K562 (cell line): ENCODE results near the gene AP2M1. TPM values are rescaled to one million over a fixed set of nuclear protein-coding genes. Genes with fewer than 3 reads are reported as not detected.

Experiments
- ATAC-seq: fragments of 200-7000 bp; cut with Tn5 transposase; 3 replicates; pipeline ENCODE4 v1.9.1; 2020; ENCODE audit warnings: moderate library complexity
- BruUV-seq: library from RNA; stranded (reverse); fragments of 400-500 nt; replicated peaks from 2 replicates; lab custom pipeline; 2021; lab: Mats Ljungman, UMichigan
- CTCF ChIA-PET: fragments of 300-600 bp; formaldehyde crosslinking; extraction: SDS; loops from one replicate; lab custom pipeline; 2021; ENCODE audit warnings: low intra/inter-chr PET ratio; lab: Yijun Ruan, JAX
- POLR2A ChIA-PET: fragments of 300-600, 350-650 bp; sonication (Branson Sonifier 250); formaldehyde crosslinking; extraction: SDS; loops from one replicate; lab custom pipeline; 2021; ENCODE audit warnings: antibody characterized with exemption, inconsistent platforms; lab: Yijun Ruan, JAX
- DNase-seq, 4 experiments: peaks; one replicate each; pipeline versions ENCODE4 v3.0.0 to v3.0.0-alpha.2; 2011 to 2018; ENCODE audit warnings: low spot score in 3 of 4, mixed read lengths in 3 of 4; ENCODE audit errors: extremely low read depth in 1 of 4
- FAIRE-seq: peaks from 2 replicates; lab custom pipeline; 2011; peaks lifted over from hg19 to GRCh38; lab: Jason Lieb, UNC
- H2AFZ ChIP-seq: 2 replicates; pipeline ENCODE4 v1.6.0; 2011; ENCODE audit warnings: low read depth, low read length, control low read depth, inconsistent platforms
- H3K27ac ChIP-seq: fragments of 200-600 bp; 3 replicates; pipeline ENCODE4 v1.8.0; 2011; ENCODE audit warnings: low read depth, mild to moderate bottlenecking, control low read depth, inconsistent platforms, low read length, moderate library complexity, mixed read lengths; ENCODE audit errors: extremely low read depth
- H3K27me3 ChIP-seq, 2 experiments: fragments of 300-600 bp in 1 of 2; 2 replicates in 1 of 2; 3 replicates in 1 of 2; pipeline versions ENCODE4 v1.6.0 to v1.8.0; 2011; ENCODE audit warnings: inconsistent platforms in 2 of 2, low read length in 2 of 2, mild to moderate bottlenecking in 1 of 2, mixed read lengths in 1 of 2, moderate library complexity in 1 of 2; ENCODE audit not compliant: control insufficient read depth in 2 of 2, insufficient read depth in 2 of 2
- H3K36me3 ChIP-seq: fragments of 300-600 bp; 3 replicates; pipeline ENCODE4 v1.8.0; 2011; ENCODE audit warnings: mild to moderate bottlenecking, low read length, inconsistent platforms; ENCODE audit not compliant: control insufficient read depth, insufficient read depth
- H3K4me1 ChIP-seq, 2 experiments: fragments of 200-600 bp in 1 of 2; replicated peaks in 1 of 2; 2 replicates in 1 of 2; 3 replicates in 1 of 2; pipeline versions ENCODE4 v1.5.1 to v1.8.0; 2011; ENCODE audit warnings: inconsistent platforms in 2 of 2, low read length in 2 of 2, mild to moderate bottlenecking in 1 of 2, mixed read lengths in 1 of 2, moderate library complexity in 1 of 2; ENCODE audit not compliant: control insufficient read depth in 2 of 2, insufficient read depth in 2 of 2
- H3K4me2 ChIP-seq: 2 replicates; pipeline ENCODE4 v1.6.1; 2011; ENCODE audit warnings: low read length, control low read depth, inconsistent platforms, mixed read lengths; ENCODE audit not compliant: insufficient read depth
- H3K4me3 ChIP-seq: fragments of 200-600 bp; sonication (generic), shearing (Covaris generic); 2 replicates; pipeline ENCODE4 v1.5.1; 2016; ENCODE audit warnings: control low read depth, inconsistent platforms
- H3K79me2 ChIP-seq: fragments of 200-600 bp; 3 replicates; pipeline ENCODE4 v1.8.0; 2011; ENCODE audit warnings: low read length, inconsistent platforms; ENCODE audit not compliant: control insufficient read depth, insufficient read depth
- H3K9ac ChIP-seq, 2 experiments: 2 replicates each; pipeline versions ENCODE4 v1.6.0 to v1.6.1; 2011; ENCODE audit warnings: low read depth in 2 of 2, low read length in 2 of 2, control low read depth in 1 of 2, inconsistent platforms in 1 of 2, mild to moderate bottlenecking in 1 of 2, mixed read lengths in 1 of 2; ENCODE audit not compliant: insufficient read depth in 1 of 2
- H3K9me1 ChIP-seq: one replicate; pipeline ENCODE4 v1.6.0; 2011; ENCODE audit warnings: inconsistent platforms, mild to moderate bottlenecking, low read length, moderate library complexity; ENCODE audit not compliant: control insufficient read depth, insufficient read depth
- H3K9me3 ChIP-seq: replicated peaks from 2 replicates; pipeline ENCODE4 v1.5.1; 2011; ENCODE audit warnings: low read depth, low read length, inconsistent platforms; ENCODE audit not compliant: control insufficient read depth, insufficient read depth
- H4K20me1 ChIP-seq: replicated peaks from 2 replicates; pipeline ENCODE4 v1.6.1; 2011; ENCODE audit warnings: low read length, inconsistent platforms, mixed read lengths; ENCODE audit not compliant: control insufficient read depth, insufficient read depth
- ELF1 ChIP-seq: fragments of 200-800 bp; sonication (Bioruptor generic); IDR thresholded peaks from 2 replicates; pipeline ENCODE4 v1.6.1; 2016; ENCODE audit warnings: missing genetic modification characterization, missing compliant biosample characterization
- MLX ChIP-seq, 2 experiments: fragments of 450-650 bp in 1 of 2; sonication (generic) in 1 of 2; formaldehyde crosslinking; conservative IDR thresholded peaks; 2 replicates each; pipeline versions ENCODE4 v1.4.0 to v1.8.1; 2020 to 2022; ENCODE audit warnings: mild to moderate bottlenecking in 1 of 2, missing genetic modification reagents in 1 of 2
- POLR2AphosphoS2 ChIP-seq: IDR thresholded peaks from 2 replicates; pipeline ENCODE4 v1.6.1; 2012; ENCODE audit warnings: low read length, improper control_type of control experiment
- TBL1XR1 ChIP-seq, 2 experiments: IDR thresholded peaks; 2 replicates each; pipeline ENCODE4 v1.6.1; 2012; ENCODE audit warnings: improper control_type of control experiment in 2 of 2, low read length in 2 of 2, mild to moderate bottlenecking in 1 of 2
- ZNF436 ChIP-seq: fragments of 250-450, 450-650 bp; sonication (Bioruptor Pico); formaldehyde crosslinking; IDR thresholded peaks from 2 replicates; pipeline ENCODE4 v1.7.0; 2020; ENCODE audit warnings: mild to moderate bottlenecking
- in situ Hi-C: fragments of 300-500 bp; cut with MboI; formaldehyde crosslinking; loops from 4 replicates; pipeline ENCODE4 v1.15.0; 2018; ENCODE audit warnings: inconsistent platforms, mixed read lengths
- intact Hi-C: fragments of 100-400 bp; cut with micrococcal nuclease; formaldehyde crosslinking; loops from 2 replicates; pipeline ENCODE4 v1.14.2; 2022
- polyA plus RNA-seq, 8 experiments: library from polyadenylated mRNA; depleted of rRNA in 4 of 8; stranded (reverse) in 5 of 8; unstranded in 3 of 8; fragments of >200 nt; fragmentation: Nextera tagmentation in 2 of 8; fragmentation: Illumina TruSeq in 1 of 8; extraction: Ambion mirVana in 2 of 8; extraction: Trizol in 1 of 8; gene quantifications; 2 replicates each; pipeline versions ENCODE4 v1.2.1 to v1.2.3, GENCODE V29; 2011 to 2014; ENCODE audit warnings: inconsistent platforms in 1 of 8, missing spikeins in 1 of 8
- total RNA-seq, 7 experiments: library from RNA; depleted of rRNA in 6 of 7; stranded (reverse); fragments of >200 nt in 6 of 7; fragmentation: Illumina TruSeq in 2 of 7; extraction: Trizol in 2 of 7; gene quantifications; 2 replicates each; pipeline versions ENCODE4 v1.2.1 to v1.2.3, GENCODE V29; 2011 to 2021; ENCODE audit warnings: low replicate concordance in 1 of 7

The AP2M1 gene
- total and polyA plus RNA-seq, 9 of the 15 experiments (the other 6 are each of a cell fraction or from before 2014, with no cell fraction given): 118 to 505 (median 296) TPM

GRCh38 chr3:184200825-184201224 is 26.2 kb downstream of the AP2M1 start:
- H3K27ac ChIP-seq: no peak overlapping the region
- DNase-seq (peak in 1 of 4 experiments; percentile 37), FAIRE-seq (no peak), ATAC-seq (no peak)
- intact Hi-C loops (no loop called here), in situ Hi-C loops (no loop called here)
- H3K79me2 ChIP-seq: no peaks in the 10 kb centered on the region
- H3K4me3 ChIP-seq: no peak overlapping the region
- peaks cover 19 to 28% of the 10 kb centered on the region in 2 experiments for H3K27me3 ChIP-seq
- no peak overlapping the region for H3K9ac ChIP-seq
- H3K36me3 ChIP-seq: peaks cover 1% of the 10 kb centered on the region; the same call in 1 of the 3 replicates
- TF ChIP-seq ZNF436 (CRISPR knock-in tag): no peak
- TF ChIP-seq MLX (CRISPR knock-in tag; conservative IDR thresholded peaks at IDR 0.05): no peak
- TF ChIP-seq ELF1: no peak
- TF ChIP-seq TBL1XR1 (IDR thresholded peaks at IDR 0.05; ENCODE audit: low read length in 2 of 2): no peak
- no peak for TF ChIP-seq POLR2AphosphoS2
- POLR2A ChIA-PET: interaction anchor here (0.7 kb wide), 1 partner anchor 64 kb away, joined by 3 read pairs; no protein-coding TSS in a partner anchor
- CTCF ChIA-PET: no interaction called here
- H4K20me1 ChIP-seq: no peaks in the 10 kb centered on the region
- BruUV-seq: no TSS peak
- no peak overlapping the region for H3K4me2 ChIP-seq
- H3K9me3 ChIP-seq: no peaks in the 10 kb centered on the region
- no peak overlapping the region for H2AFZ ChIP-seq
- H3K4me1 ChIP-seq: no peaks in the 10 kb centered on the region
- H3K9me1 ChIP-seq: peaks cover 2% of the 10 kb centered on the region
